8988T (cell line): ENCODE data around the gene FAM162B.
"Not testable (repeated sequence)": the region's sequence is repeated elsewhere in the genome, so short reads cannot be mapped to it uniquely, and the experiment has no call there.

Experiments used
- DNase-seq: peaks from one replicate; pipeline ENCODE4 v3.0.0; 2011

Gene FAM162B

GRCh38 chr6:116714761-116715160 lies 50.8 kb downstream of the FAM162B start:
- no peak for DNase-seq

DNA sequence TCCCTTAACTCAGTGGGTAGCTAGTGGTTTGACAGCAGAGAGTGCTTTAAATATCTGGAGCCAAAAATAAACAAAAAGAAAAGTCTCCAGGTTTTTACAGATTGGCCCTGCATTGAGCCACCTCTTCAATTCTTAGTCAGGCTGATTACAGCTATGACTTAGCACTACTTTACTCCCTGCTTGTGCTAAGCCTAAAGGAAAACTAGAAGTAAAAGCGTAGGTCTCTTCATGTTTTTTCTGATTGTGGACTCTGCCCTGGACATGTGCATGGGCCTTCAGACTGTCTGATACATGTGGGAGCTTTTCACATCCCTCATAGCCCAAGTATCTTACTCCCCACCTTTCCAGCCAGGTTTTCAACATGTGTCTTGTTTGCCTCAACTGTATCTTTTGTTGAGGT lies 51.2 kb downstream of the FAM162B start:
- DNase-seq: no peak

- DNase-seq: no peak
Observed at GRCh38 chr6:116705917-116706316, 59.6 kb downstream of the FAM162B start.

DNA sequence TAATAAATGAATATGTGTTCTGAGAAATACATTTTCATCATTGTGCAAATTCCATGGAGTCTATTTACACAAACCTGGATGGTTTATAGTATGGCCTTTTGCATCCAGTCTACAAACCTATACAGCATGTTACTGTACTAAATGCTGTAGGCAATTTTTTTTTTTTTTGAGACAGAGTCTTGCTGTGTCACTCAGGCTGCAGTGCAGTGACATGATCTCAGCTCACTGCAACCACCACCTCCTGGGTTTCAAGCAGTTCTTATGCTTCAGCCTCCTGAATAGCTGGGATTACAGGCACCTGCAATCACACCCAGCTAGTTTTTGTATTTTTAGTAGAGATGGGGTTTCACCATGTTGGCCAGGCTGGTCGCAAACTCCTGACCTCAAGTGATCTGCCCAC lies 61.6 kb downstream of the FAM162B start:
- not testable (repeated sequence) for DNase-seq
